HepG2 (cell line): ENCODE results near the gene TMEM131L. TPM values are rescaled to one million over a fixed set of nuclear protein-coding genes. Genes with fewer than 3 reads are reported as not detected.

ENCODE experiments used
- ISX ChIP-seq: sonication (generic); formaldehyde crosslinking; conservative IDR thresholded peaks from 2 replicates; pipeline ENCODE4 v1.5.0; 2020; ENCODE audit warnings: missing genetic modification reagents
- NCOR1 ChIP-seq: fragments of 200-600 bp; sonication (generic); IDR thresholded peaks from 2 replicates; pipeline ENCODE4 v1.7.0; 2017; ENCODE audit warnings: antibody characterized with exemption, low read length, borderline replicate concordance
- PLRG1 ChIP-seq: fragments of 450-650 bp; conservative IDR thresholded peaks from 2 replicates; pipeline ENCODE4 v1.6.1; 2016
- PRMT3 ChIP-seq: sonication (generic); formaldehyde crosslinking; IDR thresholded peaks from 2 replicates; pipeline ENCODE4 v1.8.1; 2022; ENCODE audit warnings: low read depth, mild to moderate bottlenecking, moderate library complexity, missing genetic modification reagents, borderline replicate concordance
- TAF1 ChIP-seq: sonication (generic); formaldehyde crosslinking; IDR thresholded peaks from 2 replicates; pipeline ENCODE4 v1.4.0; 2020; ENCODE audit warnings: missing genetic modification reagents
- TP53 ChIP-seq: sonication (generic); formaldehyde crosslinking; conservative IDR thresholded peaks from 2 replicates; pipeline ENCODE4 v1.4.0; 2020; ENCODE audit warnings: missing genetic modification reagents
- ZSCAN29 ChIP-seq: sonication (generic); formaldehyde crosslinking; conservative IDR thresholded peaks from 2 replicates; pipeline ENCODE4 v1.4.0; 2020; ENCODE audit warnings: mild to moderate bottlenecking, missing genetic modification reagents
- ZSCAN9 ChIP-seq: IDR thresholded peaks from 2 replicates; pipeline ENCODE4 v1.6.1; 2016; ENCODE audit warnings: borderline replicate concordance
- polyA plus RNA-seq, 8 experiments: library from polyadenylated mRNA; depleted of rRNA in 3 of 8; stranded (reverse) in 7 of 8; unstranded in 1 of 8; fragments of >200 nt; fragmentation: Illumina TruSeq in 4 of 8; extraction: Trizol in 4 of 8; gene quantifications; 2 replicates each; pipeline versions ENCODE4 v1.2.1 to v1.2.3, GENCODE V29; 2011 to 2016; ENCODE audit warnings: low read depth in 4 of 8, missing spikeins in 1 of 8, mixed read lengths in 1 of 8; ENCODE audit not compliant: insufficient read depth in 1 of 8
- total RNA-seq, 5 experiments: library from RNA; depleted of rRNA; stranded (reverse); fragments of >200 nt; fragmentation: Illumina TruSeq; extraction: Trizol; gene quantifications; 2 replicates each; pipeline ENCODE4 v1.2.3, GENCODE V29; 2016; ENCODE audit warnings: low read depth in 1 of 5
- TF ChIP-seq, protein P1 (sequence below): sonication (generic); formaldehyde crosslinking; IDR thresholded peaks from 2 replicates; pipeline ENCODE4 v1.9.0; 2021; ENCODE audit warnings: mild to moderate bottlenecking, missing genetic modification reagents
- TF ChIP-seq, protein P2 (sequence below): sonication (generic); formaldehyde crosslinking; IDR thresholded peaks from 2 replicates; pipeline ENCODE4 v1.5.0; 2020; ENCODE audit warnings: mild to moderate bottlenecking, low read depth, missing genetic modification reagents, borderline replicate concordance
- TF ChIP-seq, protein P3 (sequence below): sonication (generic); formaldehyde crosslinking; IDR thresholded peaks from 2 replicates; pipeline ENCODE4 v1.5.1; 2020; ENCODE audit warnings: mild to moderate bottlenecking, missing genetic modification reagents, borderline replicate concordance
- TF ChIP-seq, protein P4 (sequence below): sonication (generic); formaldehyde crosslinking; IDR thresholded peaks from 2 replicates; pipeline ENCODE4 v1.4.0; 2020; ENCODE audit warnings: missing genetic modification reagents, low read depth, mild to moderate bottlenecking, borderline replicate concordance

Gene TMEM131L
- total and polyA plus RNA-seq, 2 of the 13 experiments (the other 11 are each of a cell fraction or from before 2014, with no cell fraction given) = 2.2 to 4.5 TPM

DNA sequence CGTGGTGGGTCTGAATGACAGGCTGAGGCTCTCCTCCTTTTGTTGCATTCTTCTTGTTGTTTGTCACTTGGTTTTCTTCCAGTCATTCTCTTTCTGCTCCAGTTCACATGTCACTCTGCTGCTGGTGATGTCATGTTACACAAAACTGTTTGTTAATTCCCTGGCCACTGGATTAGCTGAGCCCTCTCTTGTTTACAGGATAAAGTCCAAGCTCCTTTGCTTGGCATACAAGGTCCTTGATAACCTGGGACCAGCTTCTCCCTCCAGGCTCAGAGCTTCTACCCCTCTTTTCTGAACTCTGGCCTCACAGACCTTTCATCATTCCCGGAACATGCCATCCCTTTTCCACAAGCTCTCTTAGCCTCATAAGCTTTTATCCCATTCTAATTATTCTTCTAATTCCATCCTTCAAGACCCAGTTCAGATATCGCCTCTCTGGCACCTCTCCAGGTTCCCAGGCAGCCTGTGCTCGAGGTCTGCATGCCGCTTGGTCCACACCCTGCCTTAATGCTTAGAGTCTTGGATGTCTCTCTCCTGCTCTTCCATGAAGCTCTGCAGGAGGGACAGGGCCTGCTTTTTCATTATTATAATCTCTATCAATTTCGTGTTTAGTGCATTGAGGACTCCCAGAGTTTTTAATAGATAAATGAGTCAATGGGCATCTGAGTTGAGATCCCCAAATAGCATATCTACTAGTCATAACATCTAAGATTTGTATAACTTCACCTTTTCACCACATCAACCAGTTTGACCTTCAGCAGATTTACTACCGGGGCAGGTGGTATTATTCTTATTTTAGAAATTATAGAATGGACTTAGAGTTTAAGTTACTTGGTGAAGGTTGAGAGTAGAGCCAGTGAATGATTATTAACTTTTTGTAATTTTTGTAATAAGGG lies 98.7 kb downstream of the TMEM131L start (continued):
- TF ChIP-seq, protein P1, sequence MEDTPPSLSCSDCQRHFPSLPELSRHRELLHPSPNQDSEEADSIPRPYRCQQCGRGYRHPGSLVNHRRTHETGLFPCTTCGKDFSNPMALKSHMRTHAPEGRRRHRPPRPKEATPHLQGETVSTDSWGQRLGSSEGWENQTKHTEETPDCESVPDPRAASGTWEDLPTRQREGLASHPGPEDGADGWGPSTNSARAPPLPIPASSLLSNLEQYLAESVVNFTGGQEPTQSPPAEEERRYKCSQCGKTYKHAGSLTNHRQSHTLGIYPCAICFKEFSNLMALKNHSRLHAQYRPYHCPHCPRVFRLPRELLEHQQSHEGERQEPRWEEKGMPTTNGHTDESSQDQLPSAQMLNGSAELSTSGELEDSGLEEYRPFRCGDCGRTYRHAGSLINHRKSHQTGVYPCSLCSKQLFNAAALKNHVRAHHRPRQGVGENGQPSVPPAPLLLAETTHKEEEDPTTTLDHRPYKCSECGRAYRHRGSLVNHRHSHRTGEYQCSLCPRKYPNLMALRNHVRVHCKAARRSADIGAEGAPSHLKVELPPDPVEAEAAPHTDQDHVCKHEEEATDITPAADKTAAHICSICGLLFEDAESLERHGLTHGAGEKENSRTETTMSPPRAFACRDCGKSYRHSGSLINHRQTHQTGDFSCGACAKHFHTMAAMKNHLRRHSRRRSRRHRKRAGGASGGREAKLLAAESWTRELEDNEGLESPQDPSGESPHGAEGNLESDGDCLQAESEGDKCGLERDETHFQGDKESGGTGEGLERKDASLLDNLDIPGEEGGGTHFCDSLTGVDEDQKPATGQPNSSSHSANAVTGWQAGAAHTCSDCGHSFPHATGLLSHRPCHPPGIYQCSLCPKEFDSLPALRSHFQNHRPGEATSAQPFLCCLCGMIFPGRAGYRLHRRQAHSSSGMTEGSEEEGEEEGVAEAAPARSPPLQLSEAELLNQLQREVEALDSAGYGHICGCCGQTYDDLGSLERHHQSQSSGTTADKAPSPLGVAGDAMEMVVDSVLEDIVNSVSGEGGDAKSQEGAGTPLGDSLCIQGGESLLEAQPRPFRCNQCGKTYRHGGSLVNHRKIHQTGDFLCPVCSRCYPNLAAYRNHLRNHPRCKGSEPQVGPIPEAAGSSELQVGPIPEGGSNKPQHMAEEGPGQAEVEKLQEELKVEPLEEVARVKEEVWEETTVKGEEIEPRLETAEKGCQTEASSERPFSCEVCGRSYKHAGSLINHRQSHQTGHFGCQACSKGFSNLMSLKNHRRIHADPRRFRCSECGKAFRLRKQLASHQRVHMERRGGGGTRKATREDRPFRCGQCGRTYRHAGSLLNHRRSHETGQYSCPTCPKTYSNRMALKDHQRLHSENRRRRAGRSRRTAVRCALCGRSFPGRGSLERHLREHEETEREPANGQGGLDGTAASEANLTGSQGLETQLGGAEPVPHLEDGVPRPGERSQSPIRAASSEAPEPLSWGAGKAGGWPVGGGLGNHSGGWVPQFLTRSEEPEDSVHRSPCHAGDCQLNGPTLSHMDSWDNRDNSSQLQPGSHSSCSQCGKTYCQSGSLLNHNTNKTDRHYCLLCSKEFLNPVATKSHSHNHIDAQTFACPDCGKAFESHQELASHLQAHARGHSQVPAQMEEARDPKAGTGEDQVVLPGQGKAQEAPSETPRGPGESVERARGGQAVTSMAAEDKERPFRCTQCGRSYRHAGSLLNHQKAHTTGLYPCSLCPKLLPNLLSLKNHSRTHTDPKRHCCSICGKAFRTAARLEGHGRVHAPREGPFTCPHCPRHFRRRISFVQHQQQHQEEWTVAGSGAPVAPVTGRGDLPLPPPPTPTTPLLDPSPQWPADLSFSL = no peak
- no peak for TF ChIP-seq PLRG1
- TF ChIP-seq NCOR1 = peak; percentile 88; the same call in 1 of the 2 replicates
- TF ChIP-seq PRMT3 = no peak
- peak; percentile 68; the same call in 1 of the 2 replicates for TF ChIP-seq ZSCAN9
- TF ChIP-seq, protein P2, sequence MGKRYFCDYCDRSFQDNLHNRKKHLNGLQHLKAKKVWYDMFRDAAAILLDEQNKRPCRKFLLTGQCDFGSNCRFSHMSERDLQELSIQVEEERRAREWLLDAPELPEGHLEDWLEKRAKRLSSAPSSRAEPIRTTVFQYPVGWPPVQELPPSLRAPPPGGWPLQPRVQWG (CRISPR knock-in tag) = no peak
- TF ChIP-seq, protein P3, sequence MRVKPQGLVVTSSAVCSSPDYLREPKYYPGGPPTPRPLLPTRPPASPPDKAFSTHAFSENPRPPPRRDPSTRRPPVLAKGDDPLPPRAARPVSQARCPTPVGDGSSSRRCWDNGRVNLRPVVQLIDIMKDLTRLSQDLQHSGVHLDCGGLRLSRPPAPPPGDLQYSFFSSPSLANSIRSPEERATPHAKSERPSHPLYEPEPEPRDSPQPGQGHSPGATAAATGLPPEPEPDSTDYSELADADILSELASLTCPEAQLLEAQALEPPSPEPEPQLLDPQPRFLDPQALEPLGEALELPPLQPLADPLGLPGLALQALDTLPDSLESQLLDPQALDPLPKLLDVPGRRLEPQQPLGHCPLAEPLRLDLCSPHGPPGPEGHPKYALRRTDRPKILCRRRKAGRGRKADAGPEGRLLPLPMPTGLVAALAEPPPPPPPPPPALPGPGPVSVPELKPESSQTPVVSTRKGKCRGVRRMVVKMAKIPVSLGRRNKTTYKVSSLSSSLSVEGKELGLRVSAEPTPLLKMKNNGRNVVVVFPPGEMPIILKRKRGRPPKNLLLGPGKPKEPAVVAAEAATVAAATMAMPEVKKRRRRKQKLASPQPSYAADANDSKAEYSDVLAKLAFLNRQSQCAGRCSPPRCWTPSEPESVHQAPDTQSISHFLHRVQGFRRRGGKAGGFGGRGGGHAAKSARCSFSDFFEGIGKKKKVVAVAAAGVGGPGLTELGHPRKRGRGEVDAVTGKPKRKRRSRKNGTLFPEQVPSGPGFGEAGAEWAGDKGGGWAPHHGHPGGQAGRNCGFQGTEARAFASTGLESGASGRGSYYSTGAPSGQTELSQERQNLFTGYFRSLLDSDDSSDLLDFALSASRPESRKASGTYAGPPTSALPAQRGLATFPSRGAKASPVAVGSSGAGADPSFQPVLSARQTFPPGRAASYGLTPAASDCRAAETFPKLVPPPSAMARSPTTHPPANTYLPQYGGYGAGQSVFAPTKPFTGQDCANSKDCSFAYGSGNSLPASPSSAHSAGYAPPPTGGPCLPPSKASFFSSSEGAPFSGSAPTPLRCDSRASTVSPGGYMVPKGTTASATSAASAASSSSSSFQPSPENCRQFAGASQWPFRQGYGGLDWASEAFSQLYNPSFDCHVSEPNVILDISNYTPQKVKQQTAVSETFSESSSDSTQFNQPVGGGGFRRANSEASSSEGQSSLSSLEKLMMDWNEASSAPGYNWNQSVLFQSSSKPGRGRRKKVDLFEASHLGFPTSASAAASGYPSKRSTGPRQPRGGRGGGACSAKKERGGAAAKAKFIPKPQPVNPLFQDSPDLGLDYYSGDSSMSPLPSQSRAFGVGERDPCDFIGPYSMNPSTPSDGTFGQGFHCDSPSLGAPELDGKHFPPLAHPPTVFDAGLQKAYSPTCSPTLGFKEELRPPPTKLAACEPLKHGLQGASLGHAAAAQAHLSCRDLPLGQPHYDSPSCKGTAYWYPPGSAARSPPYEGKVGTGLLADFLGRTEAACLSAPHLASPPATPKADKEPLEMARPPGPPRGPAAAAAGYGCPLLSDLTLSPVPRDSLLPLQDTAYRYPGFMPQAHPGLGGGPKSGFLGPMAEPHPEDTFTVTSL (CRISPR knock-in tag) = peak; percentile 90
- no peak for TF ChIP-seq TP53 (CRISPR knock-in tag)
- TF ChIP-seq TAF1 (CRISPR knock-in tag) = no peak
- TF ChIP-seq ISX (CRISPR knock-in tag) = no peak
- 0 out of 2 replicates have a peak, but pooled peaks have one; percentile 42 for TF ChIP-seq ZSCAN29 (CRISPR knock-in tag)
- TF ChIP-seq, protein P4, sequence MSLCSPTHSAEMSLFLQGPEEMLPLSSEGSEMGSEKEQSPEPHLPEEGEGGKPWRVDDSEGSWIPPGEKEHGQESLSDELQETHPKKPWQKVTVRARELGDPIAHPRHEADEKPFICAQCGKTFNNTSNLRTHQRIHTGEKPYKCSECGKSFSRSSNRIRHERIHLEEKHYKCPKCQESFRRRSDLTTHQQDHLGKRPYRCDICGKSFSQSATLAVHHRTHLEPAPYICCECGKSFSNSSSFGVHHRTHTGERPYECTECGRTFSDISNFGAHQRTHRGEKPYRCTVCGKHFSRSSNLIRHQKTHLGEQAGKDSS (CRISPR knock-in tag) = peak; percentile 70; the same call in 1 of the 2 replicates
